IPS-18a (cell line): Measurements from ENCODE around the gene SEMA3F.

Experiments
- H3K27ac ChIP-seq: one replicate; pipeline ENCODE4 v1.5.1; 2013; ENCODE audit warnings: low read length
- H3K27me3 ChIP-seq: one replicate; pipeline ENCODE4 v1.6.1; 2013; ENCODE audit warnings: mild to moderate bottlenecking, low read length; ENCODE audit not compliant: control insufficient read depth, insufficient read depth
- H3K36me3 ChIP-seq: one replicate; pipeline ENCODE4 v1.6.1; 2013; ENCODE audit warnings: low read depth, low read length; ENCODE audit not compliant: control insufficient read depth
- H3K4me1 ChIP-seq: one replicate; pipeline ENCODE4 v1.6.1; 2013; ENCODE audit warnings: low read depth, low read length; ENCODE audit not compliant: control insufficient read depth
- H3K4me3 ChIP-seq: one replicate; pipeline ENCODE4 v1.5.1; 2013; ENCODE audit warnings: low read length
- H3K9ac ChIP-seq: one replicate; pipeline ENCODE4 v1.6.1; 2013; ENCODE audit warnings: mild to moderate bottlenecking, low read length, moderate library complexity
- H3K9me3 ChIP-seq: one replicate; pipeline ENCODE4 v1.6.1; 2013; ENCODE audit warnings: low read depth, low read length; ENCODE audit not compliant: control insufficient read depth

SEMA3F gene

DNA sequence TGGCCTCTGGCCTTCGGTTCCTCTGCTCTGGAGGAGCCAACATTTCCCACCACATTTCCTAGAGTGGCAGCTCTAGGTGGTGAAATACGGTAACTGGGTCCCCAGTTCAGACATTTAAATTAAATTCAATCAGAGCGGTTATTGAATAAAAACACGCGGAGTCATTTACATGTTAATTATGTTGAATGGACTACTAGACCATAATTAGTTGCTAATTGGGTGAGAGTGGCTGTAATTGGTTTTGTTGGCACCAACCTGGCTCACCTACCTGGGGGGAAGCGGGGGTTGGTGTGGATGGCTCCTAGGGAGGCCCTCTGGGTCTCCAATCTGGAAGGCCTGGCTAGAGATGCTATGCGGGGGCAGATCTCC is 12.7 kb downstream of the SEMA3F start:
- H3K27me3 ChIP-seq = no peaks in the 10 kb centered on the region
- H3K9ac ChIP-seq = no peak overlapping the region
- H3K27ac ChIP-seq = no peak overlapping the region
- H3K4me3 ChIP-seq = no peak overlapping the region
- H3K36me3 ChIP-seq = no peaks in the 10 kb centered on the region
- peaks cover 24% of the 10 kb centered on the region for H3K4me1 ChIP-seq
- no peaks in the 10 kb centered on the region for H3K9me3 ChIP-seq

DNA sequence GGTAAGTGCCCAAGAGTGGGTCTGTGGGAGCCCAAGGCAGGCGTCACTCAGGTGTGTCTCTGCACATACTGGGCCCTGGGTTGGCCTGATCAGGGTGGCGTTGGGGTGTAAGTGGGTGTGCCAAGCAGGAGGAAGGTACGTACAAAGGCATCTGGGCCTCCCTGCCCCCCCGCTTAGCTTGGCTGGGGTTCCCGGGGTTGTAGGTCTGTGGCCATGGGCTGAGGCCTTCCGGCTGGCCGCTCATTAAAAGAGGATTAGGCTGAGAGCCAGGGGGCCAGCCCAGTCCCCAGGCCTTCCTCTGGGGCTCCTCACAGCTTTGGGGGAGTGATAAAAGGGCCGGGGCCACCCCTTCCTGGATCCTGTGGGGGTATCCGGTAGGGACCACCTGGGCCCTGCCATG is 13.3 kb downstream of the SEMA3F start:
- Histone ChIP-seq H3K4me1 (peaks cover 24% of the 10 kb centered on the region), H3K9ac (no peak overlapping the region), H3K9me3 (no peaks in the 10 kb centered on the region), H3K36me3 (no peaks in the 10 kb centered on the region), H3K27me3 (no peaks in the 10 kb centered on the region), H3K4me3 (no peak overlapping the region), H3K27ac (no peak overlapping the region)

DNA sequence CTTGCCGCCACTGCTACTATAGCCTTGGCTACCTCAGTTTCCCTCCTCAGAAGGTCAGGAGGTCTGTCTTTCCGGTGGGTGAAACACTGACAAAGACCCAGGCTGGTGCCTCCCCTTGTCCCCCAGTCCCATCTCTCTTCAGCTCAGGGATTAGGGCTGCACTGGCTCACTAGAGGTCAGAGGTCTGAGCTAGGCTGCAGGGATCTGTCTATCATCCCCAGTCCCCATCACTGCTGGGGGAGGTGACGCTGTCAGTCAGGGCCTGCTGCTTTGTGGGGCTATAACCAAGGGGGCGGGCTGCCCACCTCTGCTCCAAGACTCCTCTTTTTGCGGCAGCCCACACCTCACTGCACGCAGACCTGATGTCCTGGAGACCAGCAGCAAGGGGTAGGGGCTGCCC is 13.7 kb downstream of the SEMA3F start:
- no peaks in the 10 kb centered on the region for H3K27me3 ChIP-seq
- no peak overlapping the region for H3K4me3 ChIP-seq
- H3K9ac ChIP-seq = no peak overlapping the region
- peaks cover 24% of the 10 kb centered on the region for H3K4me1 ChIP-seq
- H3K9me3 ChIP-seq = no peaks in the 10 kb centered on the region
- H3K27ac ChIP-seq = no peak overlapping the region
- H3K36me3 ChIP-seq = no peaks in the 10 kb centered on the region

DNA sequence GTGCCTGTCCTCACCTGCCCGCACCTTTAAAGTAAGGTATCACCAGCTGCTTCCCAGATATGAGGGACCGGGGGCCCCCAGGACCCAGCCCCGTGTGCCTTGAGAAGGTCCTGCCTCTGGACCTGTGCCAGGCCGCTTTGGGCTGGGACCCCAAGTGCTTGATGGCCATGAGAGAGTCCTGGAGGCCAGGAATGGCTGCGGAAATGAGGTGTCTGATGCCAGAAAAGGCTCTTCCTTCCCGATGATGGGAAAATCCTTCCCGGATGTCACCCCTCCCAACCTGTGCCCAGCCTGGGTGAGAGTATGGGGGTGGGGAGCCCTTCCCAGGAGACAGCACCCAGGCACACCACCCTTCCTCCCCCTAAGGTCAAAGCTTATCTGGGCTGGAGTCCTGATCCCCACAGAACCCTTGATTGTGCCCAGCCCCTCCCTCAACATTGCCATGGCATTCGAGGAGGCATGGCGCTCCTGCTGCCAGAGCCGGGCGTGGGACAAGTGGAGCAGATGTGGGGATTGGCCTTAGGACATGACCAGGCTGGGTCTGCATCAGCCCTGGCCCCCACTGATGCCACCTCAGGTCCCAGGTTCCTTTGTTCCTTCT is 14.2 kb downstream of the SEMA3F start:
- Histone ChIP-seq H3K27me3 (no peaks in the 10 kb centered on the region), H3K4me1 (peaks cover 24% of the 10 kb centered on the region), H3K9ac (no peak overlapping the region), H3K4me3 (no peak overlapping the region), H3K36me3 (no peaks in the 10 kb centered on the region), H3K27ac (no peak overlapping the region), H3K9me3 (no peaks in the 10 kb centered on the region)

DNA sequence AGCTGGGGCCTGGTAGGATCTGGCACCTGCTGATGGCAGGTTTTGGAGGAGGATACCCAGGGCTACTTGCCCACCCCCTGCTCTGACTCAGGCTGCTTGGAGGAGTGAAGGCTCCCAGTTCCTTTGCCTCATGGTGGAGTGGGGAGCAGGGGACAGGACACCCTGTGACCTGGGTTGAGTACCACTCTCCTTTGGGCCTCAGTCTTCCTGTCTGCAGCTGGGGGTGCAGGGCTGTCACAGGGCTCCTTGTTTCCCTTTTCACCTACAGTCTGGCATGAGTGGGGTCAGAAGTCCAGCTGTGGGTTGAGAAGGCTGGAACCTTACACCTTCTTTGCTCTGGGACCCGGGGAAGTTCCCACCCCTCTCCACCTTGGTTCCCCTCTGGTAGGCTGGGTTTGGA is 14.7 kb downstream of the SEMA3F start:
- Histone ChIP-seq H3K4me3 (no peak overlapping the region), H3K27me3 (no peaks in the 10 kb centered on the region), H3K9ac (no peak overlapping the region), H3K27ac (no peak overlapping the region), H3K36me3 (peaks cover 3% of the 10 kb centered on the region), H3K9me3 (no peaks in the 10 kb centered on the region), H3K4me1 (peaks cover 24% of the 10 kb centered on the region)

DNA sequence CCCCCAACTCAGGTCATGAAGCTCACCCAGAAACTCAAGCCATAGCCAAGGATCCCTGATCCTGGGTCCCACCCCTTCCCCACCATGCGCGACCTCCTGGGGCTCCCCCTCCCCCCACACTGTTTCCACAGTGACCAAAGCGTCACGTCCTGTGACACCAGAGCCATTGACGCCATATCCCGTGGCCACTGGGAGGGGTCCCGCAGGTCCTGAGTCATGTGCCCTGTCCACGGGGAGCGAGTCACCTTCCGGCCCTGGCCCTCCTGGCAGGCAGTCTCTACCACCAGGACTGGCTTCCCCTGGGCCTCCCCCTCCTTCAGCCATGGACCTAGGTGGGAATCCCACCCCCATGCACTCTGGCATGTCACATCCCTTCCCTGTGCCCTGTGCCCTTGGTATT is 15.6 kb downstream of the SEMA3F start:
- no peaks in the 10 kb centered on the region for H3K9me3 ChIP-seq
- H3K4me3 ChIP-seq = no peak overlapping the region
- H3K27me3 ChIP-seq = no peaks in the 10 kb centered on the region
- no peak overlapping the region for H3K27ac ChIP-seq
- peaks cover 18% of the 10 kb centered on the region for H3K4me1 ChIP-seq
- no peak overlapping the region for H3K9ac ChIP-seq
- peaks cover 3% of the 10 kb centered on the region for H3K36me3 ChIP-seq

DNA sequence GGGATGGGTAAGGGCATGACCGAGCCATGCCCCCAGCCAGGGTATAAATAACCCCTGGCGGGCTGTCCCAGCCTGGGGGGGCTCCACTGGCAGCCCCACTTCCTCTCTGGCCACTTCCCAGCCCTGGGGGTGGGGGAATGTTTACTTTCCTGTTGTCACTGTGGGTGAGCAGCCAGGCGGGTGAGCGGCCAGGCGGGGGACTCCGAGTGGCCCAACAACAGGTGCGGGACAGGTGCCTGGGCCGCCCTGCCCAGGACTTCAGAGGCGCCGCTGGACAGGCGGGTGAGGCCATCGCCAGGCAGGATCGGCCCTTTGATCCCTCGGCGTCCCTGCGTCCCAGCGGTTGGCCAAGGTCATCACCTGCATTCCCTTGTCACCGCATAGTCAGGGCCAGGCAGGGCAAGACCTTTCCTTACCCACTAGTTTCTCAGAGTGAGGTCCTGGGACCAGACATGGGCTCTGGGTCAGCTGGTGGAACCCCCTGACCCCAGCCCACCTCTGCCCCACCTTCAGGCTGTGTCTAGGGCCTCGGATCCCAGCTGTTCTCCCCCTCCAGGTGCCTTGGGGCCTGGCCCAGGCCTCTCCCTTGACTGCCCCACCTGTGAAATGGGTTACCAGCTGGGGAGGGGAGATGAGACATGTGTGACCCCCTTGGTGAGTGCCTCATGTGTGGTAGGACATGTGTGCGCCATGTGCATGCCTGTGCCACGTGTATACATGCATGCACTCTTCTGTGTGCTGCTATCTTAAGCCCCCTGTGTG is 16.6 kb downstream of the SEMA3F start:
- peaks cover 5% of the 10 kb centered on the region for H3K36me3 ChIP-seq
- H3K27ac ChIP-seq = no peak overlapping the region
- H3K9me3 ChIP-seq = no peaks in the 10 kb centered on the region
- no peaks in the 10 kb centered on the region for H3K27me3 ChIP-seq
- peaks cover 8% of the 10 kb centered on the region for H3K4me1 ChIP-seq
- H3K9ac ChIP-seq = no peak overlapping the region
- no peak overlapping the region for H3K4me3 ChIP-seq

DNA sequence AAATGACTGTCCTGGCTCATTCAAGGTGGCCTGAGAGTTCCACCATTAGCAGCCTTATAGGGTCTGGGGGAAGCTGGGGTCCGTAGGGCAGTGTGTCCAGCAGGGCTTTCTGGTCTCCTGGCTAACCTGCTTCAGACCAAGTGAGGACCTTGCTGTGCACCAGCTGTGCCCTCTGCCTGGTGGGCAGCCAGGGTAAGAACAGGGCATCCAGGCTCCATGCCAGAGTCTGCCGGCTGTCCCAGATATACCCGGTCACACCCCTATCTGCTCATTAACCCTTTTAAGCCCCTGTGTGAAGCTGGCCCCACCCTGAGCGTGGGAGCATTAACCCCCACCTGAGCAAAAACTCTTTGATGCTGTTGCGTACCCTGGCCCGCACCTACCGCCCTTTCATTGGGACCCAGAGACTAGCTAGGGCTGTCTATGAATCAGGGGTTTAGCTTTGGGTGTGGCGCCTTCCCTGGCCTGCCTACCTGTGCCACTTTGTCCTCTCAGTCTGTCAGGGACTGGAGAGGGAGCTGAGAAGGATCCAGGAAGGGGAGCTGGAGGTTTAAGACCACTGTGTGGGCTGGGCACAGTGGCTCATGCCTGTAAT is 17.6 kb downstream of the SEMA3F start:
- Histone ChIP-seq H3K9me3 (no peaks in the 10 kb centered on the region), H3K9ac (no peak overlapping the region), H3K27ac (no peak overlapping the region)

DNA sequence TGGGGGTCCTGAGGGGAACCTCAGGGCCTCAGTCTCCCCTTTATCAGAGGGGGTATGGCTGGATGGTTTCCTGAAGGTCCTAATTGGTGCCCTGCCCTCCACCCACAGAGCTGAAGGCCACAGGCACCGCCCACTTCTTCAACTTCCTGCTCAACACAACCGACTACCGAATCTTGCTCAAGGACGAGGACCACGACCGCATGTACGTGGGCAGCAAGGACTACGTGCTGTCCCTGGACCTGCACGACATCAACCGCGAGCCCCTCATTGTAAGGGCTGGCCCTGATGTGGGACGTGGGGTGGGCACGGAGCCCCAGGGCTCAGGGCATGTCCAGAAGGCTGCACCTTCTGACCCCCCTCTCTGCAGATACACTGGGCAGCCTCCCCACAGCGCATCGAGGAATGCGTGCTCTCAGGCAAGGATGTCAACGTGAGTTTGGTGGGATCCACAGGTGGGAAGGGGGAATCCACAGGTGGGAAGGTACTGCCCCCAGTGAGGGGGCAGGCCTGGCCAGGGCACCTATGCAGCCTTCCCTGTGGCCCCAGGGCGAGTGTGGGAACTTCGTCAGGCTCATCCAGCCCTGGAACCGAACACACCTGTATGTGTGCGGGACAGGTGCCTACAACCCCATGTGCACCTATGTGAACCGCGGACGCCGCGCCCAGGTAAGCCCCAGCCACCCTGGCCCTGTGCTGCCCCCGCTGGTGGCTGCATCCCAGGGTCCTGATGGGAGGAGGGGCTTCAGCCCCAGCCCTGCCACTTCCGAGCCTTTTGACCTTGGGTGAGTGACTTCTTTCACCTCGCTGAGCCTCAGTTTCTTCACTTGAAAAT is 18.8 kb downstream of the SEMA3F start:
- Histone ChIP-seq H3K27ac (no peak overlapping the region), H3K27me3 (no peaks in the 10 kb centered on the region), H3K9me3 (no peaks in the 10 kb centered on the region), H3K4me3 (no peak overlapping the region), H3K4me1 (no peaks in the 10 kb centered on the region), H3K9ac (no peak overlapping the region), H3K36me3 (peaks cover 10% of the 10 kb centered on the region)

More for the DNA sequence above, 17.6 kb downstream of the SEMA3F start:
- H3K36me3 ChIP-seq = peaks cover 10% of the 10 kb centered on the region
- H3K4me1 ChIP-seq = peaks cover 3% of the 10 kb centered on the region
- no peak overlapping the region for H3K4me3 ChIP-seq
- H3K27me3 ChIP-seq = no peaks in the 10 kb centered on the region

DNA sequence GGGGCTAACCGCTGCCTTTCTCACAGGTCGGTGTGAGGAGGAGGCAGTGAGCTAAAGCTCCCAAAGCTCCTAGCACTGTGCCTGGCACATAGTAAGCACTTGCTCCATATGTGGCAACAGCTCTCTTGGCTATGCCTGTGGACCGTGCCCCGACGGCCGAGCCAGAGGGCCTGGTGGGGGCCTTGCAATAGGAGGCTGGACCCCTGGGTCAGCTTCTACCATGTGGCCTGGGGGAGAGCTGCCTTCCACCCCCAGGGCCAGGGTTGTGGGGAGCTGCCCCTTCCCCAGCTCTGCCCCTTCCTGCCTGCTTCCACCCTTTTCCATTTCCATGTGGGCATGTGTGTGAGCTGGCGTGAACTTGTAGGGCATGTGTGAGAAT is 19.4 kb downstream of the SEMA3F start:
- Histone ChIP-seq H3K4me1 (no peaks in the 10 kb centered on the region), H3K9me3 (no peaks in the 10 kb centered on the region), H3K27ac (no peak overlapping the region), H3K9ac (no peak overlapping the region), H3K27me3 (no peaks in the 10 kb centered on the region), H3K36me3 (peaks cover 10% of the 10 kb centered on the region), H3K4me3 (no peak overlapping the region)

DNA sequence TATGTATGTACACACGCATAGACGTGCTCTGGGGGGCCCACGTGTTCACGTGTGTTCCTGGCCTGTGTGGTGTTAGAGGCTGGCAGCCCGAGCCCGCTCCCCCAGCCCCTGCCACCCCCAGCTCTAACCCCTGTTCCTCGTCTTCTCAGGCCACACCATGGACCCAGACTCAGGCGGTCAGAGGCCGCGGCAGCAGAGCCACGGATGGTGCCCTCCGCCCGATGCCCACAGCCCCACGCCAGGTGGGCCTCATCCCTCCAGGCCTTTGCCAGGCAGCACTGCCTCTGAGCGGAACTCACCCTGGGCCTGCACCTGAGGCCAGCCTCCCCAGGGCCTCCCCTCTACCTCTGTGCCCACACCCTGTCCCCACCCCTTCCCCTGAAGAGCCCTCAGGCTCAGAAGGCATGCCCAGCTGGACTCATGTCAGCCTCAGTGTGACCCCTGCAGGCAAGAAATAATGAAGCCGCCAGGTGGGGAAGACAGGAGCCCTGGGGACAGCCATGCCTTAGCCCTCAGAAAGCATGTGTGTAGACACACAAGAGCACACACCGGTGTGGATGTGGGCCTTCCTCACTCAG is 19.9 kb downstream of the SEMA3F start:
- H3K27me3 ChIP-seq = no peaks in the 10 kb centered on the region
- no peak overlapping the region for H3K9ac ChIP-seq
- no peaks in the 10 kb centered on the region for H3K4me1 ChIP-seq
- H3K27ac ChIP-seq = no peak overlapping the region
- no peaks in the 10 kb centered on the region for H3K9me3 ChIP-seq
- peaks cover 10% of the 10 kb centered on the region for H3K36me3 ChIP-seq
- no peak overlapping the region for H3K4me3 ChIP-seq
